Neural cell (in vitro differentiated cells): Measurements from ENCODE around the gene CDHR5. TPM values are rescaled to one million over a fixed set of nuclear protein-coding genes. Genes with fewer than 3 reads are reported as not detected.

Source experiments
- H2AFZ ChIP-seq: fragments of 200-600, 300-800 bp; sonication (generic), shearing (Covaris generic); 2 replicates; pipeline ENCODE4 v1.6.0; 2014; ENCODE audit warnings: low read depth, mild to moderate bottlenecking, antibody characterized with exemption, low read length, moderate library complexity
- H3F3A ChIP-seq: fragments of 200-600 bp; shearing (Covaris generic); 2 replicates; pipeline ENCODE4 v1.6.1; 2016; ENCODE audit warnings: mild to moderate bottlenecking, moderate library complexity, mixed read lengths, antibody characterized with exemption, low read length; ENCODE audit not compliant: insufficient read depth, poor library complexity, severe bottlenecking
- H3K27ac ChIP-seq: fragments of 200-600, 300-800 bp; sonication (generic), shearing (Covaris generic); 2 replicates; pipeline ENCODE4 v1.5.1; 2014; ENCODE audit warnings: mild to moderate bottlenecking, low read length, moderate library complexity
- H3K27me3 ChIP-seq: fragments of 300-800, 200-600 bp; sonication (generic), shearing (Covaris generic); 2 replicates; pipeline ENCODE4 v1.6.0; 2014; ENCODE audit warnings: mild to moderate bottlenecking, low read depth, low read length, moderate library complexity; ENCODE audit not compliant: insufficient read depth
- H3K36me3 ChIP-seq: fragments of 300-800, 200-600 bp; sonication (generic), shearing (Covaris generic); 2 replicates; pipeline ENCODE4 v1.5.1; 2014; ENCODE audit warnings: mild to moderate bottlenecking, antibody characterized with exemption, low read length, moderate library complexity; ENCODE audit not compliant: insufficient read depth
- H3K4me2 ChIP-seq: fragments of 300-800, 200-600 bp; sonication (generic), shearing (Covaris generic); 2 replicates; pipeline ENCODE4 v1.6.0; 2014; ENCODE audit warnings: mild to moderate bottlenecking, low read length
- H3K4me3 ChIP-seq: fragments of 300-800, 200-600 bp; sonication (generic), shearing (Covaris generic); 2 replicates; pipeline ENCODE4 v1.5.1; 2014; ENCODE audit warnings: mild to moderate bottlenecking, low read length, moderate library complexity
- H3K79me2 ChIP-seq: fragments of 200-600 bp; shearing (Covaris generic); replicated peaks from 2 replicates; pipeline ENCODE4 v1.6.0; 2014; ENCODE audit warnings: mild to moderate bottlenecking, low read length, moderate library complexity; ENCODE audit not compliant: insufficient read depth
- H3K9ac ChIP-seq: fragments of 300-800, 200-600 bp; sonication (generic), shearing (Covaris generic); 2 replicates; pipeline ENCODE4 v1.6.1; 2016; ENCODE audit warnings: mild to moderate bottlenecking, low read length, mixed read lengths
- H3K9me2 ChIP-seq: fragments of 200-600 bp; shearing (Covaris generic); 2 replicates; pipeline ENCODE4 v1.6.1; 2016; ENCODE audit warnings: mild to moderate bottlenecking, low read length, mixed read lengths; ENCODE audit not compliant: insufficient read depth
- H3K9me3 ChIP-seq: fragments of 200-600, 300-800 bp; sonication (generic), shearing (Covaris generic); 2 replicates; pipeline ENCODE4 v1.6.1; 2016; ENCODE audit warnings: mild to moderate bottlenecking, mixed run types, low read length, moderate library complexity, mixed read lengths
- H4K20me1 ChIP-seq: fragments of 200-600 bp; shearing (Covaris generic); 2 replicates; pipeline ENCODE4 v1.6.1; 2016; ENCODE audit warnings: mild to moderate bottlenecking, mixed run types; ENCODE audit not compliant: insufficient read depth
- EP300 ChIP-seq: fragments of 450-650 bp; conservative IDR thresholded peaks from 2 replicates; pipeline ENCODE4 v1.6.1; 2014; ENCODE audit warnings: antibody characterized with exemption, mild to moderate bottlenecking, moderate library complexity; ENCODE audit not compliant: poor library complexity, severe bottlenecking
- EZH2 ChIP-seq: fragments of 200-600, 300-800 bp; shearing (Covaris generic), sonication (generic); IDR thresholded peaks from 2 replicates; pipeline ENCODE4 v1.6.1; 2014; ENCODE audit warnings: antibody characterized with exemption, low read length, borderline replicate concordance, mild to moderate bottlenecking; ENCODE audit not compliant: insufficient read depth, poor library complexity, severe bottlenecking
- MXI1 ChIP-seq: fragments of 450-650 bp; conservative IDR thresholded peaks from 2 replicates; pipeline ENCODE4 v1.6.1; 2014; ENCODE audit warnings: antibody characterized with exemption, mild to moderate bottlenecking; ENCODE audit not compliant: poor library complexity, severe bottlenecking
- POLR2AphosphoS5 ChIP-seq: IDR thresholded peaks from 2 replicates; pipeline ENCODE4 v1.6.1; 2012
- RAD21 ChIP-seq: fragments of 450-650 bp; conservative IDR thresholded peaks from 2 replicates; pipeline ENCODE4 v1.6.1; 2014; ENCODE audit warnings: antibody characterized with exemption, mild to moderate bottlenecking, moderate library complexity
- SMC3 ChIP-seq: fragments of 450-650 bp; conservative IDR thresholded peaks from 2 replicates; pipeline ENCODE4 v1.6.1; 2014; ENCODE audit warnings: antibody characterized with exemption, mild to moderate bottlenecking, moderate library complexity; ENCODE audit not compliant: poor library complexity
- TAF1 ChIP-seq: IDR thresholded peaks from 2 replicates; pipeline ENCODE4 v1.6.1; 2012; ENCODE audit warnings: low read depth
- polyA plus RNA-seq: library from polyadenylated mRNA; depleted of rRNA; stranded (reverse); fragments of >200 nt; gene quantifications from 2 replicates; pipeline ENCODE4 v1.2.3, GENCODE V29; 2014
- TF ChIP-seq, protein P1 (sequence below): IDR thresholded peaks from 2 replicates; pipeline ENCODE4 v1.6.1; 2012; ENCODE audit warnings: borderline replicate concordance
- TF ChIP-seq, protein P2 (sequence below): fragments of 450-650 bp; IDR thresholded peaks from 2 replicates; pipeline ENCODE4 v1.5.1; 2014; ENCODE audit warnings: antibody characterized with exemption, mild to moderate bottlenecking, moderate library complexity; ENCODE audit not compliant: poor library complexity, severe bottlenecking

Gene CDHR5
- polyA plus RNA-seq, 1 donor from 2014 or later, result not detected

DNA sequence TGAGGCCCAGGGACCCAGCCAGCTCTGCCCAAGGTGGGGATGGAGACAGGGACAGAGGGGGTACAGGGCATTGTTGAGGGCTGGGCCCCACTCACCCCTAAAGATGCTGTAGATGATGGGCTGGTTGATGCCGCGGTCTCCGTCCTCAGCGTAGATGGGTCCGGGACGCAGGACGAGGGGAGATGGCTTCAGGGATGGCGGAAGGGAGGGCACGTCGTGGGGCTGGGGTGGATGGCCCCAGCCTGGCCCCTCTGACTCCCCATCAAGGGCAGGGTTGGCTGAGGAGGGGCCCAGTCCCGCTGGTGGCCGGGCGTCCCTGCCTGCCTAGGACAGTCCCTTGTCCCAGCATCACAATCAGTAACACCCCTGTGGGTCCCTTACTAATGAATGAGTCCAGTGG, 4.6 kb downstream of the CDHR5 start:
- Histone ChIP-seq H3K9me3 (no peaks in the 10 kb centered on the region), H3F3A (no peaks in the 10 kb centered on the region), H3K4me3 (no peak overlapping the region), H3K9ac (no peak overlapping the region), H3K27me3 (no peaks in the 10 kb centered on the region), H4K20me1 (no peaks in the 10 kb centered on the region), H2AFZ (no peak overlapping the region), H3K27ac (no peak overlapping the region), H3K79me2 (no peaks in the 10 kb centered on the region), H3K4me2 (no peak overlapping the region), H3K9me2 (no peaks in the 10 kb centered on the region), H3K36me3 (no peaks in the 10 kb centered on the region)
- TF ChIP-seq, protein P1, sequence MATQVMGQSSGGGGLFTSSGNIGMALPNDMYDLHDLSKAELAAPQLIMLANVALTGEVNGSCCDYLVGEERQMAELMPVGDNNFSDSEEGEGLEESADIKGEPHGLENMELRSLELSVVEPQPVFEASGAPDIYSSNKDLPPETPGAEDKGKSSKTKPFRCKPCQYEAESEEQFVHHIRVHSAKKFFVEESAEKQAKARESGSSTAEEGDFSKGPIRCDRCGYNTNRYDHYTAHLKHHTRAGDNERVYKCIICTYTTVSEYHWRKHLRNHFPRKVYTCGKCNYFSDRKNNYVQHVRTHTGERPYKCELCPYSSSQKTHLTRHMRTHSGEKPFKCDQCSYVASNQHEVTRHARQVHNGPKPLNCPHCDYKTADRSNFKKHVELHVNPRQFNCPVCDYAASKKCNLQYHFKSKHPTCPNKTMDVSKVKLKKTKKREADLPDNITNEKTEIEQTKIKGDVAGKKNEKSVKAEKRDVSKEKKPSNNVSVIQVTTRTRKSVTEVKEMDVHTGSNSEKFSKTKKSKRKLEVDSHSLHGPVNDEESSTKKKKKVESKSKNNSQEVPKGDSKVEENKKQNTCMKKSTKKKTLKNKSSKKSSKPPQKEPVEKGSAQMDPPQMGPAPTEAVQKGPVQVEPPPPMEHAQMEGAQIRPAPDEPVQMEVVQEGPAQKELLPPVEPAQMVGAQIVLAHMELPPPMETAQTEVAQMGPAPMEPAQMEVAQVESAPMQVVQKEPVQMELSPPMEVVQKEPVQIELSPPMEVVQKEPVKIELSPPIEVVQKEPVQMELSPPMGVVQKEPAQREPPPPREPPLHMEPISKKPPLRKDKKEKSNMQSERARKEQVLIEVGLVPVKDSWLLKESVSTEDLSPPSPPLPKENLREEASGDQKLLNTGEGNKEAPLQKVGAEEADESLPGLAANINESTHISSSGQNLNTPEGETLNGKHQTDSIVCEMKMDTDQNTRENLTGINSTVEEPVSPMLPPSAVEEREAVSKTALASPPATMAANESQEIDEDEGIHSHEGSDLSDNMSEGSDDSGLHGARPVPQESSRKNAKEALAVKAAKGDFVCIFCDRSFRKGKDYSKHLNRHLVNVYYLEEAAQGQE, result no peak
- TF ChIP-seq RAD21 (no peak), TAF1 (no peak), EP300 (no peak), MXI1 (no peak), POLR2AphosphoS5 (no peak), EZH2 (no peak), SMC3 (no peak)
- TF ChIP-seq, protein P2, sequence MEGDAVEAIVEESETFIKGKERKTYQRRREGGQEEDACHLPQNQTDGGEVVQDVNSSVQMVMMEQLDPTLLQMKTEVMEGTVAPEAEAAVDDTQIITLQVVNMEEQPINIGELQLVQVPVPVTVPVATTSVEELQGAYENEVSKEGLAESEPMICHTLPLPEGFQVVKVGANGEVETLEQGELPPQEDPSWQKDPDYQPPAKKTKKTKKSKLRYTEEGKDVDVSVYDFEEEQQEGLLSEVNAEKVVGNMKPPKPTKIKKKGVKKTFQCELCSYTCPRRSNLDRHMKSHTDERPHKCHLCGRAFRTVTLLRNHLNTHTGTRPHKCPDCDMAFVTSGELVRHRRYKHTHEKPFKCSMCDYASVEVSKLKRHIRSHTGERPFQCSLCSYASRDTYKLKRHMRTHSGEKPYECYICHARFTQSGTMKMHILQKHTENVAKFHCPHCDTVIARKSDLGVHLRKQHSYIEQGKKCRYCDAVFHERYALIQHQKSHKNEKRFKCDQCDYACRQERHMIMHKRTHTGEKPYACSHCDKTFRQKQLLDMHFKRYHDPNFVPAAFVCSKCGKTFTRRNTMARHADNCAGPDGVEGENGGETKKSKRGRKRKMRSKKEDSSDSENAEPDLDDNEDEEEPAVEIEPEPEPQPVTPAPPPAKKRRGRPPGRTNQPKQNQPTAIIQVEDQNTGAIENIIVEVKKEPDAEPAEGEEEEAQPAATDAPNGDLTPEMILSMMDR, result no peak

DNA sequence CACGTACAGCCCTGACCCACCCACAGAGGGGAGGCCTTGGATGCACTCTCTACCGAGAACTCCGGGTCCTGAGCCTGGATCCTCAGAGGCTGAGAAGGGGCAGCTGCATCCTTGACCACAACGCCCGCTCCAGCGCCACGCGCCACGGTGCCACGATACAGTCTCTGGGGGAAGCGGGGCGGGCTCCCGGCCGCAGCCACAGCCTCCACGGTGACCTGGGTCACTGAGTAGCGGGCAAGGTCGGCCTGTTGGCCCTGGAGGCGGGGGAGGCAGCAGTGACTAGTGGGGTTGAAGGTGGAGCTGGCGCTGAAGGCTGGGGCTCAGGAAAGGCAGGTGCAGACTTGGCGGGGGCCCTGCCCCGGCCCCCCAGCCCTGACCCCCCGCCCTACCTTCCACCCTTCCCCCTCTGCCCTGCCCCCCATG, 5.1 kb downstream of the CDHR5 start:
- TF ChIP-seq EZH2 (no peak), TAF1 (no peak), RAD21 (no peak), MXI1 (no peak), POLR2AphosphoS5 (no peak), SMC3 (no peak), EP300 (no peak)
- TF ChIP-seq, protein P1, result no peak
- TF ChIP-seq, protein P2, result no peak
- no peak overlapping the region for H3K4me3 ChIP-seq
- no peak overlapping the region for H3K27ac ChIP-seq
- no peak overlapping the region for H3K4me2 ChIP-seq
- H3F3A ChIP-seq, result no peaks in the 10 kb centered on the region
- no peaks in the 10 kb centered on the region for H4K20me1 ChIP-seq
- H3K27me3 ChIP-seq, result no peaks in the 10 kb centered on the region
- no peaks in the 10 kb centered on the region for H3K9me3 ChIP-seq
- no peaks in the 10 kb centered on the region for H3K9me2 ChIP-seq
- no peak overlapping the region for H2AFZ ChIP-seq
- H3K9ac ChIP-seq, result no peak overlapping the region
- H3K36me3 ChIP-seq, result no peaks in the 10 kb centered on the region
- H3K79me2 ChIP-seq, result no peaks in the 10 kb centered on the region
